Measurements from ENCODE around the gene RNF157.

RNF157 gene

DNA sequence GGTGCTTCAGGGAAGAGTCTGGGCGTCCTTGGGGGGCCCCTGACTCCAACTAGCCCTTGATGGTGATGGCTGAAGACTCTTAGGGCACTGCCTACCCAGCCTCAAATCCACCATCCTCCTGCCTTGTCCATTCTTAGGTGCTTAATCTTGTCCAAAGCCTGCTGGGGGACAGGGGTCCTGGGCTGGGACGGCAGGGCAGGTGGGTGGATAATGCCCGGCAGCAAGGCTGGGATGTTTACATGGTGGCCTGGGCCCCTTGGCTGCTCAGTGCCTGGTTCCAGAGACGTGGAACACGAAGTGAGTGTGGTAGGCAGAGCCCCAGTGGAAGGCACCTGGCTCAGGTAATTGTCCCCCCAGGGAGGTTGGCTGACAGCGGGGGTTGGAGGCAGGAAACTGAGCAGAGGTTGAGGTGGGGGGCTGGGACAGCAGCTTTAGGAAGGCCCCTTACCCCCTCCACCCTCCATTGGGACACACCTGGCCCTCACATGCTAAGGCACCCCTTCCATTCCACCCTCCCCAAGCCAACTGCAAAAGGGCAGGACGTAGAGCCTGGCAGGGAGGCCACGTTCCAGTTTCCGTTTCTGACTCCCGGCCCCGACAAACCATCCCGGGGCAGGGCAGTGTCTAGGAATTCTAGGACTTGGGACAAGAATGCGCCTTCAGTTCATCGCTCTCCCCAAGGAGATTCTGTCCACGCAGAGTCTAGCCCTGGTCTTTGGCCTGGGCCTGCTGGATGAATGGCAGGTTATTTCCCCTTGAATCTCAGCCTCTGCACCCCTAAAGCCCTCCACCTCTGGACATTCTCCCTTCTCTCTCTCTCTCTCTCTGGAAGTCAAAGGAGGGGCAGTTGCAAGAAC is 101.2 kb downstream of the RNF157 start:
- DNase-seq (ENCODE audit: insufficient read length): no peak
- FAIRE-seq: no peak
- TF ChIP-seq POLR2AphosphoS5 (IDR thresholded peaks at IDR 0.05; ENCODE audit: low read depth, low read length) (no peak), POLR2A (IDR thresholded peaks at IDR 0.05; ENCODE audit: low read depth, low read length) (no peak), TAF1 (IDR thresholded peaks at IDR 0.05; ENCODE audit: borderline replicate concordance, low read depth, low read length) (no peak)

DNA sequence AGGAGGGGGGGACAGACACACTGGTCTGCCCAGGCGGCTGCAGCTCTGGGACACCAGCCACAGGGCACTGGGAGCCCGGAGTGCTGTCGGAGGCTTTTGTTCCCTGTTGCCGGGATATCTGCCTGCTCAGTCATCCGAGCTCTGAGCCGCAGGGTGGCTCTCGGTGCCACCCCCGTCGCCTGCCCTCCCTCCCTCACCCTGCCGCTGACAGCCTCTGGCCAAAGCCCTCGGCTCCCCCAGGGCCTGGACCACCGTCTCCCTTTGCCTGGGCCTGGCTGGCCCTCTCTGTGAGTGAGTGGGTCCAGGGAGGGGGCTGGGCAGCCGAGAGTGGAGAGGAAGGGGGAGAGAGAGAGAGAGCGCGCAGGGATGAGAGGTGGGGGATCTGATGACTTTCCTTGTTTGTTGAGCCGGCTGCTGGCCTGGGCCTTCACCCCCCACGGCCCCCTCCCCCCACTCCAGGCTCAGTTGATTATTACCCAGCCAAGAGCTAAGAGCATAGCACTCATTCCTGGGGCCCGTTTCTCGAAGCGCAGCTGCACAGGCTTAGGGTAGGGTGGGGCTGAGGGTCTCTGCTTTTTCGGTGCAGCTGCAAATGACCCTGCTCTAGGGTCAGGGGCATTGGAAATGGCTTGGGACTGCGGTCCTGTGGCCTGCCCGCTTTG is 101.9 kb downstream of the RNF157 start:
- DNase-seq (ENCODE audit: insufficient read length) (no peak), FAIRE-seq (no peak)
- no peak for TF ChIP-seq POLR2A (IDR thresholded peaks at IDR 0.05; ENCODE audit: low read depth, low read length)
- TF ChIP-seq TAF1 (IDR thresholded peaks at IDR 0.05; ENCODE audit: borderline replicate concordance, low read depth, low read length): no peak
- no peak for TF ChIP-seq POLR2AphosphoS5 (IDR thresholded peaks at IDR 0.05; ENCODE audit: low read depth, low read length)

DNA sequence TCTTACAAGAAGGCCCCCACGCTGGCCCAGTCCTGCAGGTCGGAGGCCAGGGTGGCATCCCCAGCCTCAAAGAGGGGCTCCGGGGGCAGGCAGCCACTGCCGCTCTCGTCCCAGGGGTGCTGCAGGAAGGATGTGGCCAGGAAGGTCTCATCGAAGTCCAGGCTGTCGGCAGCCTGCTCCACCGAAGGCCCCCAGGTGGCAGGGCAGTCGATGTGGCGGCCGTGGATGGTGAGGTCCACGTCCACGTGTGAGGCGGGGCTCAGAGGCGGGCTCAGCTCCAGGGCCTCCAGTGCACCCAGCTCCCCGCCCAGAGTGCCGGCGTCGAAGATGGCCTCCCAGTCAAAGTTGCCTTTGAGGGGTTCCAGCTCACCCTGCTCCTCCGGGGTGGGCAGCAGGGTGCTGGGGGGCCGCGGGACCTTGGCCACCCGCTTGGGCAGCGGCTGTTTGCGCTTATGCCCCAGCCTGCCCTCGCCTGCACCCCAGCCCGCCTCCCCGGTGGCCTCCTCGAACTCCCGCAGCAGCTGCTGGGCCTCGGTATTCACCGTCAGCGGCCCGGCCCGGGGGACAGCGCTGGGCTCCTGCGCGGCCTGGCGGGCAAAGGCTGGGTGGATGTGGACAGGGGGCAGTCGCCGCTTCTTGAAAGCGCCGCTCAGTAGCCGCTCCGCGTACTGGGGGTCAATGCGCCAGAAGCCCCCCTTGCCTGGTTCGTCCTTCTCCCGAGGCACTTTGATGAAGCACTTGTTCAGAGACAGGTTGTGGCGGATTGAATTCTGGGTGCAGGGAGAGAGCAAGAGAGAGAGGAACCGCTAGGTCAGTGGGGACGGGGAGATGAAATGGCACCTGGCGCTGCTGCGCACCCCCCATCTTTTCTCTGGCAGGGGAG is 102.7 kb downstream of the RNF157 start:
- FAIRE-seq (no peak), DNase-seq (ENCODE audit: insufficient read length) (no peak)
- no peak for TF ChIP-seq POLR2A (IDR thresholded peaks at IDR 0.05; ENCODE audit: low read depth, low read length)
- no peak for TF ChIP-seq TAF1 (IDR thresholded peaks at IDR 0.05; ENCODE audit: borderline replicate concordance, low read depth, low read length)
- TF ChIP-seq POLR2AphosphoS5 (IDR thresholded peaks at IDR 0.05; ENCODE audit: low read depth, low read length): no peak

DNA sequence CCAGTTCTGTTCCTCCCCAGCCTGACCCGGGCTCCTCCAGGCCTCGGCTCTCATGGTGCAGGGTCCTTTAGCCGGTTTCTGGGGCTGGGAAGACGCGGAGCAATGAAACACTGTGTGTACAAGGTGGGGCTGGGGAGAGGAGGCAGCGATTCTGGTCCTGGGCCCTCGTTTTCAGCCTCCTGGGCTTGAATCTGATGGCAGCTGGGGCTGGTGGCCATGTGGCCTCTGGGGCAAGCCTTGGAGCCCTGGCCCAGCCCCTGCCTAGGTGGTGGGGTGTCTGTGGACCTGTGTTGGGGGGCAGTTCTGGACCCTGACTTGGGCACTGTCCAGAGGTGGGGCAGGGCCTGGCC is 103.3 kb downstream of the RNF157 start:
- DNase-seq (ENCODE audit: insufficient read length) (no peak), FAIRE-seq (no peak)
- no peak for TF ChIP-seq POLR2A (IDR thresholded peaks at IDR 0.05; ENCODE audit: low read depth, low read length)

DNA sequence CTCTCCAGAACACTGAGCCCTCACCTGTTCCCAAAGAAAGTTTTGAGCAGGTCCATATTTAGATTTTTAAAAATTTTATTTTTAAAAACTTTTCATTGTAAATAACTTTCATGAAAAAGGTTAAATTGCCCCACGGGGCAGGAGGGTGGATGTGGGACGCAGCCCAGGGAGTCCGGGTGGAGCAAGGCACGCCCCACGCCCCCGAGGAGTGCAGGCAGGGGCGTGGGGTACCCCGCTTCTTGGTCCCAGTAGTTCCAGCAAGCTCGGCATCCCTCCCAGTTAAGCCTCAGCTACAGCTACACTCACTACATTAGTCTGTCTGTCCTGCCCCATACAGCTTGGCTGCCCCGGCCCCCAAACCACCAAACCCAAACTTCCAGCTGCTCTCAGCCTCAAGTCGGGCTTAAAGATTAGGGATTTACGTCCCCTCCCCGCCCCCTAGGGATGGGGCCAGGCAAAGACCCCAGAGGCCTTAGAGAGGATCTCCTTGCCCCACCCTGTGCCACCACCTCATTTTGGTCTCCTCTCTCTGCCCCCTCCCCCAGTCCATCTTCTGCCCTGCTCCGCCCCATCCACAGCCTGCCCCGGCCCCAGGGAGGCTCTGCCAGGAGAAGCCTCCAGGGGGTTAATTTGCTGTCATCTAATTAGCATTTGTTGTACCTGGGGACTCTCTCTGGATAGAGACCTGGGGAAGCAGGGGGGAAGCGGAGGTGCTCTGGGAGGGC is 103.9 kb downstream of the RNF157 start:
- FAIRE-seq (no peak), DNase-seq (ENCODE audit: insufficient read length) (no peak)
- TF ChIP-seq POLR2A (IDR thresholded peaks at IDR 0.05; ENCODE audit: low read depth, low read length): no peak
- no peak for TF ChIP-seq POLR2AphosphoS5 (IDR thresholded peaks at IDR 0.05; ENCODE audit: low read depth, low read length)
- TF ChIP-seq TAF1 (IDR thresholded peaks at IDR 0.05; ENCODE audit: borderline replicate concordance, low read depth, low read length): no peak

DNA sequence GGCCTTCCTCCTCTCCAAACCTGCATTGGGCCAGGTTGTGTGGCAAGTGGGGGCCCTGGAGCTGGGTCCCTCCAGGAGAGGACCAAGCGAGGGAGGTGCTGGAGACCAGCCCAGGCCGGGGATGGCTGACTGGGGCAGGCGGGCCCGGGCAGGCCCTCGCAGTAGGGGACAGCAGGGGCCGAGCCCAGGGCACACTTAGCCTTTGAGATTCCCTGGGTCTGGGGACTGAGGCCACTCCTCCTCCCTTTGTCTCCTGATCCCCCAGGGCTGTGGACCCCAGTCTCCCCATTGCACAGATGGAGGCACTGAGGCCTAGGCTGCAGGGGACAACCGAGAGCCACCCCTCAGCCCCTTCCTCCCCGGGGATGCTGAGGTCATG is 104.5 kb downstream of the RNF157 start:
- FAIRE-seq: no peak
- DNase-seq (ENCODE audit: insufficient read length): no peak
- TF ChIP-seq POLR2A (IDR thresholded peaks at IDR 0.05; ENCODE audit: low read depth, low read length): no peak

DNA sequence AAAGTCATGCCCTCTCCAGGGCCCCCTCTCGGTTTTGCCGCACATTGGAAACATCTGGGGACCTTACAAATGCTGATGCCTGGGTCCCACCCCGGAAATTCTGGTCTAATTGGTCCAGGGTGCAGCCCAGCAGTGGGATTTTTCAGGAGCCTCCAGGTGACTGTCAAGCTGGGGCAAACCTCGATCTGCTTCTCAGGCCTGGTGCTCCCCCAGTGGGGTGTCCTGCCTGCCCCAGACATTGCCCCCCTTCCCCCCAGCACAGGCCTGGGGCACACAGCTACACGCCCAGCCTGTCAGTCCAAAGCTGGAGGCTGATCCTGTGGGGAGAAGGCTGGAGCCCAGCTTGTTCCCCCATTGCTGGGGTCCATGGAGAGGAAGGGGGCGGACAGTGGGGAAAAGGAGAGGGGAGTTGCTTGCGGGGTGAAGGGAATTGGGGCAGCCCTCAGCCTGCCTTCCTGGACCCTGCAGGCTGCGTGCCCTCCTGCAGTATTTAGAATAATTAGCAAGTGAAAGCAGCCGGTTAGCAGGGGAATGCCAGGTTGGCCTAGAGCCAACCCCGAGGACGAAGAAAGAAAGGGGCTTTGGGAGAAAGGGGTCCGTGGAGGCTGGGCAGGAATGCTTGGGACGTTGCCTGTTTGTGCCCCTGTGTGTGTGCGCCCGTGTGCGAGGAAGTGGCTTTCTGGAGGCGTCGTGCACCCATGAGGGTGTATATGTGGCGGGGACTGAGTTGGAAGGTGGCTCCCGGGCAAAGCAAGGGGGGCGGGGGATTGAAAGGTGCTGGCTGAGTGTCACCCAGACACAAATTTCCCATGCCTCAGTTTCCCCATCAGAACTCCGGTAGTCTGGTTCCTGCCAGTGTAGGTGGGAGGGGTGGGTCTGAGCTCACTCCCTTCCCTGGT is 105.1 kb downstream of the RNF157 start:
- TF ChIP-seq TAF1 (IDR thresholded peaks at IDR 0.05; ENCODE audit: borderline replicate concordance, low read depth, low read length) (no peak), POLR2A (IDR thresholded peaks at IDR 0.05; ENCODE audit: low read depth, low read length) (no peak), POLR2AphosphoS5 (IDR thresholded peaks at IDR 0.05; ENCODE audit: low read depth, low read length) (no peak)
- FAIRE-seq: peak; percentile 71
- no peak for DNase-seq (ENCODE audit: insufficient read length)

DNA sequence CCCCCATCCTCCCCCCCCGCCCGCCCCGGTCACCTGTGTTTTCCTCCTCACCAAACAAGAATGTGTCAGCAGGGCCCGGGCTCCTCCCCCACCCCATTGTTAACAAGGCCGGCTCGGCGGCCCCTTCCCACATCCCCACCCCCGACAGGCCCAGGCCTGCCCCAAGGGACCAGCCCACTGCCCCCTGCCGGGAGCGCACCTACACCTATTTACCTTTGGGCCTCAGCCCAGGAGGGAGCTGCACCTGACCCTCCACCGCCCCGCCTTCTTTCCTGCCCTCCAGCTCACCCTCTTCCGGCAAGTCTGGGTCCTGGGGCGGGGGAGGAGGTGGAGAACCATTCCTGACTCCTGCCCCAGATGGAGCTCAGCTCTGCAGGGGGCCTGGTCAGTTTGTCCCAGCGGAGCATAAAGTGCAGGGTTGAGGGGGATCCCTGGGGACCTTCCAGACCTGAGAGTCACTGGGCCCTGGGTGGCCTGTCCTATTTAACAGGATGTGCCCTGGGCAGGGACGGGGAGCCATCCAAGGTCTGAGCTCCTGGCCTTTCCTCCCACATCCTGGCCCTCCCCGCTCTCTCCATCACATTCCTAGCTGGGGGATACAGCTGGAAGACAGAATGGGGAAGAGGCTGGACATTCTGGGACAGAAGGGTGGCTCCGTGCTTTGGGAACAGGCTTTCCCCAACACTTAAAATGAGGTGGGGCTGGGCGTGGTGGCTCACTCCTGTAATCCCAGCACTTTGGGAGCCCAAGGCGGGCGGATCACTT is 107.5 kb downstream of the RNF157 start:
- no peak for DNase-seq (ENCODE audit: insufficient read length)
- no peak for FAIRE-seq
- no peak for TF ChIP-seq POLR2A (IDR thresholded peaks at IDR 0.05; ENCODE audit: low read depth, low read length)
- no peak for TF ChIP-seq TAF1 (IDR thresholded peaks at IDR 0.05; ENCODE audit: borderline replicate concordance, low read depth, low read length)
- TF ChIP-seq POLR2AphosphoS5 (IDR thresholded peaks at IDR 0.05; ENCODE audit: low read depth, low read length): no peak

DNA sequence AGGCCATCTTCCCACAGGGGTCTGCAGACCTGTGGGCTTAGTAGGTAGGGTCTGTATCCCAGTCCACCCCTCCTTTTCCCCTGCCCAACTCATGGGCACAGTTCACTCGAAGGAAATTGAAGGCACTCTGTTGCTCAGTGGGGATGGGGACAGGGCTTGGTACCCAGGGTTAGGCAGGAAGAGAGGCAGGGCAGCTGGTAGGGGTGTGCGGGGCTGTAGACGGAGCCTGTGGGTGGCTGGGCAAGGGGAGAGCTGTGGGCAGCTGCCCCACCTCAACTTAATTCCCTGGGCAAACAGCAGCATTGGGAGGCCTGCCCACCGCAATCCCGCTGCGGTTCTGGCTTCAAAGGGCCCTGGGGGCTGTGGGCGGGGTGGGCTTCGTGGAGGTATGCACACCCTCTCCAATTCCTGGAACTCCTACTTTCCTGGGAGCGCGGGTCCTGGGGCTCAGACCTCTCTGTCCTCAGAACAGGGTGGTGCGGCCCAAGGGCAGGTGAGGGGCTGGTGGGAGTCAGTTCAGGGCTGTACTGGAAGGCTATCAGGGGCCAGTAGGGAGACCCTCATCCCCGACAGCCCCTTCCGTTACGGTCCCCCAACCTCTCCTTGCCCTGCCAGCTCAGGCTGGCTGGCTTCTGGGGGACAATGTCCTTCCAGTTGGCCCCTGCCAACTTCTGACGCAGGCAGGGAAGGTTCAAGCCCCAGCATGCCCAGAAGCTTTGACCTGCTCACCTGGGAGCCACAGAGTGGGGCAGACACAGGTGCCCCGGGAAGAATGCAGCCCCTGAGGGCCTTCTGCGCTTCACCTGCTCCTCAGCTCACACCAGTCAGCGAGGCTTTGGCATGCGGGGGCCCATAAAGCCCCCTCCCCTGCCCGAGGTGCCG is 108.4 kb downstream of the RNF157 start:
- FAIRE-seq (peak; percentile 21), DNase-seq (ENCODE audit: insufficient read length) (no peak)
- TF ChIP-seq POLR2AphosphoS5 (IDR thresholded peaks at IDR 0.05; ENCODE audit: low read depth, low read length) (no peak), POLR2A (IDR thresholded peaks at IDR 0.05; ENCODE audit: low read depth, low read length) (no peak), TAF1 (IDR thresholded peaks at IDR 0.05; ENCODE audit: borderline replicate concordance, low read depth, low read length) (no peak)
